COLO668 (cell line): Measurements from ENCODE around the gene CAPN12.

Experiments
- DNase-seq: peaks from one replicate; lab custom pipeline; 2025; ENCODE audit not compliant: unreplicated experiment; lab: John Stamatoyannopoulos, UW

The CAPN12 gene

GRCh38 chr19:38737921-38738737, 6.1 kb downstream of the CAPN12 start:
- DNase-seq, result no peak

GRCh38 chr19:38737281-38737865, 6.9 kb downstream of the CAPN12 start:
- no peak for DNase-seq

GRCh38 chr19:38736413-38737280, 7.6 kb downstream of the CAPN12 start:
- peak; percentile 34 for DNase-seq

GRCh38 chr19:38736036-38736412, 8.2 kb downstream of the CAPN12 start:
- DNase-seq, result peak; percentile 59

GRCh38 chr19:38735257-38735686, 9.0 kb downstream of the CAPN12 start:
- DNase-seq, result peak; percentile 10

GRCh38 chr19:38734426-38735256, 9.6 kb downstream of the CAPN12 start:
- DNase-seq, result peak; percentile 13

GRCh38 chr19:38734176-38734425, 10.2 kb downstream of the CAPN12 start:
- DNase-seq, result no peak

GRCh38 chr19:38733493-38734175, 10.6 kb downstream of the CAPN12 start:
- DNase-seq, result no peak

- no peak for DNase-seq
These were observed 11.1 kb downstream of the CAPN12 start for GRCh38 chr19:38733241-38733492.

GRCh38 chr19:38731654-38732301, 12.5 kb downstream of the CAPN12 start:
- DNase-seq, result peak; percentile 68

- DNase-seq, result no peak
These were observed 13.3 kb downstream of the CAPN12 start for GRCh38 chr19:38730731-38731589.

GRCh38 chr19:38730470-38730730, 13.9 kb downstream of the CAPN12 start:
- DNase-seq, result no peak

GRCh38 chr19:38729653-38730469, 14.4 kb downstream of the CAPN12 start:
- DNase-seq, result peak; percentile 62

- DNase-seq, result no peak
These were observed 15.3 kb downstream of the CAPN12 start for GRCh38 chr19:38728752-38729541.

GRCh38 chr19:38727868-38728660, 16.2 kb downstream of the CAPN12 start:
- DNase-seq, result no peak

- no peak for DNase-seq
These were observed 16.9 kb downstream of the CAPN12 start for GRCh38 chr19:38727306-38727867.

GRCh38 chr19:38726761-38727301, 17.4 kb downstream of the CAPN12 start:
- no peak for DNase-seq
